ENCODE data around the gene LRFN5. TPM values are rescaled to one million over a fixed set of nuclear protein-coding genes. Genes with fewer than 3 reads are reported as not detected.

The LRFN5 gene
- total RNA-seq, 1 experiment from 2014 or later = 15.8 TPM

DNA sequence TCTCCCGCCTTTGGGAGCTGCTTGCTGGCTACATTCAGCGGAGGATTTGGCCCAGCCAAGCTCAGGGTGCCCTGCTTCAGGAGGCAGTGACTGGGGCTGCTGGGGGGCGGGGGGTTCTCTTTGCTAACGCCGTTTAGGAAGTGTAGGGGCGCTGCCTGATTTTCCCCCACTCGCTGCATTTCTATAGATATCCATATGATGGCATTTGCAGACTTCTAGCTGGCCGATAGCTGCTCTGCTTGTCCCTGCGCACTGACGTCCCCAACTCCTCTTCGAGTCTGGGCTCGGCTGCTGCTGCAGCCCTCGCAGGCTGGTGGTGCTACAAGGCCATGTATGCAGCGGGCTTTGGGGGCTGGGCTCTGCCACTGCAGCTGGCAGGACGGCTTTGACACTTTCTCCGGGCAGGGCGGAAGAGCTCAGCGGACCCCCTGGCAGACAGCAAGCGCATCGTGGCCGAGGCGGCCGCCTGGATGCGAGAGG lies 3.1 kb downstream of the LRFN5 start (continued):
- TF ChIP-seq, protein P1, sequence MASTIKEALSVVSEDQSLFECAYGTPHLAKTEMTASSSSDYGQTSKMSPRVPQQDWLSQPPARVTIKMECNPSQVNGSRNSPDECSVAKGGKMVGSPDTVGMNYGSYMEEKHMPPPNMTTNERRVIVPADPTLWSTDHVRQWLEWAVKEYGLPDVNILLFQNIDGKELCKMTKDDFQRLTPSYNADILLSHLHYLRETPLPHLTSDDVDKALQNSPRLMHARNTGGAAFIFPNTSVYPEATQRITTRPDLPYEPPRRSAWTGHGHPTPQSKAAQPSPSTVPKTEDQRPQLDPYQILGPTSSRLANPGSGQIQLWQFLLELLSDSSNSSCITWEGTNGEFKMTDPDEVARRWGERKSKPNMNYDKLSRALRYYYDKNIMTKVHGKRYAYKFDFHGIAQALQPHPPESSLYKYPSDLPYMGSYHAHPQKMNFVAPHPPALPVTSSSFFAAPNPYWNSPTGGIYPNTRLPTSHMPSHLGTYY (CRISPR knock-in tag; IDR thresholded peaks at IDR 0.05) = no peak
- no peak for TF ChIP-seq CREB1 (CRISPR knock-in tag; IDR thresholded peaks at IDR 0.05)
- TF ChIP-seq TEAD4 (CRISPR knock-in tag; IDR thresholded peaks at IDR 0.05) = no peak
- TF ChIP-seq, protein P2, sequence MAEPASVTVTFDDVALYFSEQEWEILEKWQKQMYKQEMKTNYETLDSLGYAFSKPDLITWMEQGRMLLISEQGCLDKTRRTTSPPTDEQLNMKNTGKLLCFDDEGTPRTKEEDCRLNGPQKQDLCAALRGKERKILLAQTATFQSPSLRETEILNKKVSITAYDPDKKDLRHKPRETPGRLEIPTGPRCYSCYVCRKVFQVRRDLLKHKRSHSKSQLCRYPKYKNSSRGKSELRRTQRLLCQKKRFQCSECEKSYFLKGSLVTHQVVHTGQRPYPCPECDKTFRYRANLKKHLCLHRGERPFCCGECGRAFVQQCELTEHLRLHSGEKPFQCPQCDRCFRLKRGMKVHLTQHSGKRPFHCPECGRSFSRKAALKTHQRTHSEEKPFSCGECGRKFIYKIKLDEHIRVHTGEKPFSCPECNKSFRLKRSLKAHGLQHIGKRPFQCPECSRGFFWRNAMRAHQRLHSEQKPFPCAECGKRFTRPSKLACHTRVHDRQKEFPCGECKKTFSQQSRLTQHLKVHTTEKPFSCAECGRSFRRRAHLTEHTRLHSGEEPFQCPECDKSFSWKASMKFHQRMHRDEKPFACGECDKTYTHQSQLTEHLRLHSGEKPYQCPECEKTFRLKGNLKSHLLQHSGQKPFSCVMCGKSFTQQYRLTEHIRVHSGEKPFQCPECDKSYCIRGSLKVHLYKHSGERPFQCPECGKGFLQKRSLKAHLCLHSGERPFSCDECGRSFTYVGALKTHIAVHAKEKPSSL (CRISPR knock-in tag; conservative IDR thresholded peaks at IDR 0.05) = no peak
- no peak for TF ChIP-seq ZNF219 (CRISPR knock-in tag; IDR thresholded peaks at IDR 0.05; ENCODE audit: borderline replicate concordance)
- no peak for TF ChIP-seq ELF4 (CRISPR knock-in tag; IDR thresholded peaks at IDR 0.05; ENCODE audit: low read depth)
- no peak for TF ChIP-seq RELA (CRISPR knock-in tag; IDR thresholded peaks at IDR 0.05; ENCODE audit: borderline replicate concordance)
- TF ChIP-seq, protein P3, sequence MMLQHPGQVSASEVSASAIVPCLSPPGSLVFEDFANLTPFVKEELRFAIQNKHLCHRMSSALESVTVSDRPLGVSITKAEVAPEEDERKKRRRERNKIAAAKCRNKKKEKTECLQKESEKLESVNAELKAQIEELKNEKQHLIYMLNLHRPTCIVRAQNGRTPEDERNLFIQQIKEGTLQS (CRISPR knock-in tag; conservative IDR thresholded peaks at IDR 0.05) = no peak
- TF ChIP-seq OVOL2 (CRISPR knock-in tag; IDR thresholded peaks at IDR 0.05; ENCODE audit: borderline replicate concordance) = no peak
- no peak for TF ChIP-seq NFATC4 (CRISPR knock-in tag; IDR thresholded peaks at IDR 0.05)
- TF ChIP-seq, protein P4, sequence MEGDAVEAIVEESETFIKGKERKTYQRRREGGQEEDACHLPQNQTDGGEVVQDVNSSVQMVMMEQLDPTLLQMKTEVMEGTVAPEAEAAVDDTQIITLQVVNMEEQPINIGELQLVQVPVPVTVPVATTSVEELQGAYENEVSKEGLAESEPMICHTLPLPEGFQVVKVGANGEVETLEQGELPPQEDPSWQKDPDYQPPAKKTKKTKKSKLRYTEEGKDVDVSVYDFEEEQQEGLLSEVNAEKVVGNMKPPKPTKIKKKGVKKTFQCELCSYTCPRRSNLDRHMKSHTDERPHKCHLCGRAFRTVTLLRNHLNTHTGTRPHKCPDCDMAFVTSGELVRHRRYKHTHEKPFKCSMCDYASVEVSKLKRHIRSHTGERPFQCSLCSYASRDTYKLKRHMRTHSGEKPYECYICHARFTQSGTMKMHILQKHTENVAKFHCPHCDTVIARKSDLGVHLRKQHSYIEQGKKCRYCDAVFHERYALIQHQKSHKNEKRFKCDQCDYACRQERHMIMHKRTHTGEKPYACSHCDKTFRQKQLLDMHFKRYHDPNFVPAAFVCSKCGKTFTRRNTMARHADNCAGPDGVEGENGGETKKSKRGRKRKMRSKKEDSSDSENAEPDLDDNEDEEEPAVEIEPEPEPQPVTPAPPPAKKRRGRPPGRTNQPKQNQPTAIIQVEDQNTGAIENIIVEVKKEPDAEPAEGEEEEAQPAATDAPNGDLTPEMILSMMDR (IDR thresholded peaks at IDR 0.05) = no peak
- no peak for TF ChIP-seq ZNF671 (CRISPR knock-in tag; IDR thresholded peaks at IDR 0.05)
- TF ChIP-seq CREM (CRISPR knock-in tag; IDR thresholded peaks at IDR 0.05) = no peak
- TF ChIP-seq TP53 (CRISPR knock-in tag; IDR thresholded peaks at IDR 0.05) = 0 out of 2 replicates have a peak, but pooled peaks have one; percentile 61
- no peak for TF ChIP-seq KAT7 (CRISPR knock-in tag; IDR thresholded peaks at IDR 0.05; ENCODE audit: borderline replicate concordance)
- no peak for TF ChIP-seq ATF1 (CRISPR knock-in tag; IDR thresholded peaks at IDR 0.05)
- peak; percentile 61; the same call in 1 of the 2 replicates for TF ChIP-seq FOXP1 (CRISPR knock-in tag; IDR thresholded peaks at IDR 0.05; ENCODE audit: borderline replicate concordance)
- TF ChIP-seq, protein P5, sequence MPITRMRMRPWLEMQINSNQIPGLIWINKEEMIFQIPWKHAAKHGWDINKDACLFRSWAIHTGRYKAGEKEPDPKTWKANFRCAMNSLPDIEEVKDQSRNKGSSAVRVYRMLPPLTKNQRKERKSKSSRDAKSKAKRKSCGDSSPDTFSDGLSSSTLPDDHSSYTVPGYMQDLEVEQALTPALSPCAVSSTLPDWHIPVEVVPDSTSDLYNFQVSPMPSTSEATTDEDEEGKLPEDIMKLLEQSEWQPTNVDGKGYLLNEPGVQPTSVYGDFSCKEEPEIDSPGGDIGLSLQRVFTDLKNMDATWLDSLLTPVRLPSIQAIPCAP (CRISPR knock-in tag; IDR thresholded peaks at IDR 0.05) = no peak
- no peak for TF ChIP-seq NR1H2 (CRISPR knock-in tag; IDR thresholded peaks at IDR 0.05)
- no peak for TF ChIP-seq FOXJ3 (CRISPR knock-in tag; IDR thresholded peaks at IDR 0.05; ENCODE audit: borderline replicate concordance)
- TF ChIP-seq, protein P6, sequence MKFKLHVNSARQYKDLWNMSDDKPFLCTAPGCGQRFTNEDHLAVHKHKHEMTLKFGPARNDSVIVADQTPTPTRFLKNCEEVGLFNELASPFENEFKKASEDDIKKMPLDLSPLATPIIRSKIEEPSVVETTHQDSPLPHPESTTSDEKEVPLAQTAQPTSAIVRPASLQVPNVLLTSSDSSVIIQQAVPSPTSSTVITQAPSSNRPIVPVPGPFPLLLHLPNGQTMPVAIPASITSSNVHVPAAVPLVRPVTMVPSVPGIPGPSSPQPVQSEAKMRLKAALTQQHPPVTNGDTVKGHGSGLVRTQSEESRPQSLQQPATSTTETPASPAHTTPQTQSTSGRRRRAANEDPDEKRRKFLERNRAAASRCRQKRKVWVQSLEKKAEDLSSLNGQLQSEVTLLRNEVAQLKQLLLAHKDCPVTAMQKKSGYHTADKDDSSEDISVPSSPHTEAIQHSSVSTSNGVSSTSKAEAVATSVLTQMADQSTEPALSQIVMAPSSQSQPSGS (CRISPR knock-in tag; IDR thresholded peaks at IDR 0.05; ENCODE audit: borderline replicate concordance, low read depth) = no peak
- TF ChIP-seq, protein P7, sequence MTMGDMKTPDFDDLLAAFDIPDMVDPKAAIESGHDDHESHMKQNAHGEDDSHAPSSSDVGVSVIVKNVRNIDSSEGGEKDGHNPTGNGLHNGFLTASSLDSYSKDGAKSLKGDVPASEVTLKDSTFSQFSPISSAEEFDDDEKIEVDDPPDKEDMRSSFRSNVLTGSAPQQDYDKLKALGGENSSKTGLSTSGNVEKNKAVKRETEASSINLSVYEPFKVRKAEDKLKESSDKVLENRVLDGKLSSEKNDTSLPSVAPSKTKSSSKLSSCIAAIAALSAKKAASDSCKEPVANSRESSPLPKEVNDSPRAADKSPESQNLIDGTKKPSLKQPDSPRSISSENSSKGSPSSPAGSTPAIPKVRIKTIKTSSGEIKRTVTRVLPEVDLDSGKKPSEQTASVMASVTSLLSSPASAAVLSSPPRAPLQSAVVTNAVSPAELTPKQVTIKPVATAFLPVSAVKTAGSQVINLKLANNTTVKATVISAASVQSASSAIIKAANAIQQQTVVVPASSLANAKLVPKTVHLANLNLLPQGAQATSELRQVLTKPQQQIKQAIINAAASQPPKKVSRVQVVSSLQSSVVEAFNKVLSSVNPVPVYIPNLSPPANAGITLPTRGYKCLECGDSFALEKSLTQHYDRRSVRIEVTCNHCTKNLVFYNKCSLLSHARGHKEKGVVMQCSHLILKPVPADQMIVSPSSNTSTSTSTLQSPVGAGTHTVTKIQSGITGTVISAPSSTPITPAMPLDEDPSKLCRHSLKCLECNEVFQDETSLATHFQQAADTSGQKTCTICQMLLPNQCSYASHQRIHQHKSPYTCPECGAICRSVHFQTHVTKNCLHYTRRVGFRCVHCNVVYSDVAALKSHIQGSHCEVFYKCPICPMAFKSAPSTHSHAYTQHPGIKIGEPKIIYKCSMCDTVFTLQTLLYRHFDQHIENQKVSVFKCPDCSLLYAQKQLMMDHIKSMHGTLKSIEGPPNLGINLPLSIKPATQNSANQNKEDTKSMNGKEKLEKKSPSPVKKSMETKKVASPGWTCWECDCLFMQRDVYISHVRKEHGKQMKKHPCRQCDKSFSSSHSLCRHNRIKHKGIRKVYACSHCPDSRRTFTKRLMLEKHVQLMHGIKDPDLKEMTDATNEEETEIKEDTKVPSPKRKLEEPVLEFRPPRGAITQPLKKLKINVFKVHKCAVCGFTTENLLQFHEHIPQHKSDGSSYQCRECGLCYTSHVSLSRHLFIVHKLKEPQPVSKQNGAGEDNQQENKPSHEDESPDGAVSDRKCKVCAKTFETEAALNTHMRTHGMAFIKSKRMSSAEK (CRISPR knock-in tag; IDR thresholded peaks at IDR 0.05; ENCODE audit: borderline replicate concordance) = no peak
- TF ChIP-seq GABPB1 (CRISPR knock-in tag; IDR thresholded peaks at IDR 0.05) = no peak
- TF ChIP-seq, protein P8, sequence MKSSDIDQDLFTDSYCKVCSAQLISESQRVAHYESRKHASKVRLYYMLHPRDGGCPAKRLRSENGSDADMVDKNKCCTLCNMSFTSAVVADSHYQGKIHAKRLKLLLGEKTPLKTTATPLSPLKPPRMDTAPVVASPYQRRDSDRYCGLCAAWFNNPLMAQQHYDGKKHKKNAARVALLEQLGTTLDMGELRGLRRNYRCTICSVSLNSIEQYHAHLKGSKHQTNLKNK (CRISPR knock-in tag; IDR thresholded peaks at IDR 0.05) = no peak
- TF ChIP-seq TCF7 (CRISPR knock-in tag; IDR thresholded peaks at IDR 0.05; ENCODE audit: low read depth) = no peak
